Neural progenitor cell (in vitro differentiated cells): Measurements from ENCODE around the gene SH3TC1. TPM values are rescaled to one million over a fixed set of nuclear protein-coding genes. Genes with fewer than 3 reads are reported as not detected.

Experiments
- DNase-seq: peaks from one replicate; pipeline ENCODE4 v3.0.0-alpha.2; 2016; ENCODE audit warnings: low spot score
- H2AFZ ChIP-seq: fragments of 200-600 bp; sonication (generic); replicated peaks from 2 replicates; pipeline ENCODE4 v1.6.1; 2016; ENCODE audit warnings: antibody characterized with exemption
- H3F3A ChIP-seq: fragments of 200-600 bp; sonication (generic); 2 replicates; pipeline ENCODE4 v1.6.1; 2016; ENCODE audit warnings: antibody characterized with exemption, low read depth
- H3K27ac ChIP-seq: fragments of 200-600 bp; sonication (generic); 2 replicates; pipeline ENCODE4 v1.5.1; 2016; ENCODE audit warnings: mild to moderate bottlenecking
- H3K27me3 ChIP-seq: fragments of 200-600 bp; sonication (generic); 2 replicates; pipeline ENCODE4 v1.6.1; 2016; ENCODE audit warnings: mild to moderate bottlenecking, moderate library complexity
- H3K36me3 ChIP-seq: fragments of 200-600 bp; sonication (generic); 2 replicates; pipeline ENCODE4 v1.5.1; 2016
- H3K4me1 ChIP-seq: fragments of 200-600 bp; sonication (generic); 2 replicates; pipeline ENCODE4 v1.6.1; 2016; ENCODE audit warnings: mixed run types
- H3K4me2 ChIP-seq: fragments of 200-600 bp; sonication (generic); 2 replicates; pipeline ENCODE4 v1.6.1; 2016
- H3K4me3 ChIP-seq: fragments of 200-600 bp; sonication (generic); 2 replicates; pipeline ENCODE4 v1.5.1; 2016
- H3K79me2 ChIP-seq: fragments of 200-600 bp; sonication (generic); 2 replicates; pipeline ENCODE4 v1.6.1; 2016; ENCODE audit warnings: low read depth
- H3K9ac ChIP-seq: fragments of 200-600 bp; sonication (generic); 2 replicates; pipeline ENCODE4 v1.6.1; 2016
- H3K9me3 ChIP-seq: fragments of 200-600 bp; sonication (generic); 2 replicates; pipeline ENCODE4 v1.5.1; 2016; ENCODE audit warnings: low read depth
- H4K20me1 ChIP-seq: fragments of 200-600 bp; sonication (generic); 2 replicates; pipeline ENCODE4 v1.6.1; 2016; ENCODE audit warnings: low read depth
- H3K27ac Mint-ChIP-seq: 3 replicates; pipeline ENCODE4 v1.8.0; 2021; ENCODE audit warnings: mixed read lengths
- H3K27me3 Mint-ChIP-seq: 2 replicates; pipeline ENCODE4 v1.8.0; 2022; ENCODE audit warnings: low read depth, mild to moderate bottlenecking, inconsistent platforms, moderate library complexity, mixed read lengths; ENCODE audit not compliant: insufficient read depth
- H3K36me3 Mint-ChIP-seq: 3 replicates; pipeline ENCODE4 v1.8.0; 2021; ENCODE audit warnings: mixed read lengths
- H3K4me1 Mint-ChIP-seq: 3 replicates; pipeline ENCODE4 v1.8.0; 2021; ENCODE audit warnings: mixed read lengths
- H3K4me3 Mint-ChIP-seq: 3 replicates; pipeline ENCODE4 v1.8.0; 2021; ENCODE audit warnings: mild to moderate bottlenecking, moderate library complexity, mixed read lengths
- H3K9me3 Mint-ChIP-seq: 3 replicates; pipeline ENCODE4 v1.8.0; 2020; ENCODE audit warnings: mixed read lengths
- CTCF ChIP-seq: fragments of 200-600 bp; sonication (generic); IDR thresholded peaks from 2 replicates; pipeline ENCODE4 v1.5.1; 2017; ENCODE audit warnings: antibody characterized with exemption, mild to moderate bottlenecking
- EZH2 ChIP-seq: fragments of 200-600 bp; sonication (generic); IDR thresholded peaks from 2 replicates; pipeline ENCODE4 v1.6.1; 2017; ENCODE audit warnings: antibody characterized with exemption, mild to moderate bottlenecking, moderate library complexity
- EZH2phosphoT487 ChIP-seq: fragments of 200-600 bp; sonication (generic); IDR thresholded peaks from 2 replicates; pipeline ENCODE4 v1.6.1; 2017; ENCODE audit warnings: antibody characterized with exemption
- total RNA-seq: library from RNA; depleted of rRNA; stranded (reverse); fragments of >200 nt; gene quantifications from 2 replicates; pipeline ENCODE4 v1.2.3, GENCODE V29; 2015; ENCODE audit warnings: low replicate concordance

SH3TC1 gene
- total RNA-seq, 1 donor from 2014 or later, result 0.22 TPM

- no peaks in the 10 kb centered on the region for H3K4me1 Mint-ChIP-seq
- no peak overlapping the region for H2AFZ ChIP-seq
- H3K9ac ChIP-seq, result no peak overlapping the region
- peak; percentile 51 for TF ChIP-seq CTCF
- no peak for TF ChIP-seq EZH2phosphoT487
- H3K9me3 ChIP-seq, result no peaks in the 10 kb centered on the region
- H3K27me3 ChIP-seq, result no peaks in the 10 kb centered on the region
- H3K27me3 Mint-ChIP-seq, result peaks cover 28% of the 10 kb centered on the region
- H3K4me3 Mint-ChIP-seq, result no peak overlapping the region
- H3K79me2 ChIP-seq, result no peaks in the 10 kb centered on the region
- H3F3A ChIP-seq, result no peaks in the 10 kb centered on the region
- no peak for DNase-seq
- peaks cover 13% of the 10 kb centered on the region for H3K9me3 Mint-ChIP-seq
- H3K4me1 ChIP-seq, result no peaks in the 10 kb centered on the region
- no peak overlapping the region for H3K4me2 ChIP-seq
- no peaks in the 10 kb centered on the region for H3K36me3 ChIP-seq
- no peaks in the 10 kb centered on the region for H3K36me3 Mint-ChIP-seq
- no peak overlapping the region for H3K27ac Mint-ChIP-seq
- H3K4me3 ChIP-seq, result no peak overlapping the region
- H3K27ac ChIP-seq, result no peak overlapping the region
- no peaks in the 10 kb centered on the region for H4K20me1 ChIP-seq
Measured at GRCh38 chr4:8168232-8168631, 30.9 kb upstream of the SH3TC1 start.

GRCh38 chr4:8168832-8169598, 30.1 kb upstream of the SH3TC1 start:
- Mint-ChIP-seq H3K27me3 (peaks cover 24% of the 10 kb centered on the region), H3K4me1 (no peaks in the 10 kb centered on the region), H3K9me3 (peaks cover 13% of the 10 kb centered on the region), H3K27ac (no peak overlapping the region), H3K36me3 (no peaks in the 10 kb centered on the region), H3K4me3 (no peak overlapping the region)
- Histone ChIP-seq H3K9ac (no peak overlapping the region), H3K79me2 (no peaks in the 10 kb centered on the region), H4K20me1 (no peaks in the 10 kb centered on the region), H3K27me3 (no peaks in the 10 kb centered on the region), H3K36me3 (no peaks in the 10 kb centered on the region), H2AFZ (no peak overlapping the region), H3F3A (no peaks in the 10 kb centered on the region), H3K4me1 (no peaks in the 10 kb centered on the region), H3K9me3 (no peaks in the 10 kb centered on the region), H3K27ac (no peak overlapping the region), H3K4me3 (no peak overlapping the region), H3K4me2 (no peak overlapping the region)
- TF ChIP-seq EZH2phosphoT487, result no peak
- TF ChIP-seq CTCF, result no peak
- no peak for TF ChIP-seq EZH2
- DNase-seq, result no peak

- Histone ChIP-seq H3K9ac (no peak overlapping the region), H4K20me1 (no peaks in the 10 kb centered on the region), H3K36me3 (no peaks in the 10 kb centered on the region), H3K4me2 (no peak overlapping the region), H3K4me3 (no peak overlapping the region), H2AFZ (no peak overlapping the region), H3K4me1 (no peaks in the 10 kb centered on the region), H3K27ac (no peak overlapping the region), H3K9me3 (no peaks in the 10 kb centered on the region), H3F3A (no peaks in the 10 kb centered on the region), H3K27me3 (no peaks in the 10 kb centered on the region), H3K79me2 (no peaks in the 10 kb centered on the region)
- Mint-ChIP-seq H3K9me3 (peaks cover 13% of the 10 kb centered on the region), H3K4me3 (no peak overlapping the region), H3K4me1 (no peaks in the 10 kb centered on the region), H3K27ac (no peak overlapping the region), H3K36me3 (no peaks in the 10 kb centered on the region), H3K27me3 (peaks cover 21% of the 10 kb centered on the region)
- no peak for DNase-seq
- TF ChIP-seq CTCF (no peak), EZH2phosphoT487 (no peak)
Measured at GRCh38 chr4:8169763-8170162, 29.3 kb upstream of the SH3TC1 start.
